ENCODE data around the gene NKPD1.

Gene NKPD1

GRCh38 chr19:45118106-45118505, 42.7 kb downstream of the NKPD1 start:
- H2AFZ ChIP-seq (ENCODE audit: low read depth, low read length): no peak overlapping the region
- H3K9me3 ChIP-seq (ENCODE audit: insufficient read depth, low read length): no peaks in the 10 kb centered on the region

GRCh38 chr19:45117671-45118070, 43.1 kb downstream of the NKPD1 start:
- Histone ChIP-seq H3K27me3 (ENCODE audit: low read depth, low read length) (no peaks in the 10 kb centered on the region), H3K9me3 (ENCODE audit: insufficient read depth, low read length) (no peaks in the 10 kb centered on the region), H3K36me3 (replicated peaks; ENCODE audit: low read depth, low read length) (no peaks in the 10 kb centered on the region), H4K20me1 (ENCODE audit: insufficient read depth, low read length) (peaks cover 76% of the 10 kb centered on the region), H3K4me3 (ENCODE audit: low read length) (no peak overlapping the region), H3K27ac (ENCODE audit: low read length) (no peak overlapping the region), H2AFZ (ENCODE audit: low read depth, low read length) (no peak overlapping the region), H3K4me2 (ENCODE audit: low read length) (no peak overlapping the region), H3K79me2 (ENCODE audit: low read length) (peaks cover 80% of the 10 kb centered on the region), H3K9ac (ENCODE audit: low read length) (no peak overlapping the region), H3K4me1 (ENCODE audit: low read length) (peaks cover 37% of the 10 kb centered on the region)
- no peak for TF ChIP-seq CTCF (IDR thresholded peaks at IDR 0.05; ENCODE audit: low read depth, low read length)
- no peak for TF ChIP-seq EZH2phosphoT487 (IDR thresholded peaks at IDR 0.05; ENCODE audit: low read depth)

More at GRCh38 chr19:45118106-45118505, 42.7 kb downstream of the NKPD1 start:
- Histone ChIP-seq H3K36me3 (replicated peaks; ENCODE audit: low read depth, low read length) (no peaks in the 10 kb centered on the region), H3K4me1 (ENCODE audit: low read length) (peaks cover 37% of the 10 kb centered on the region), H3K4me3 (ENCODE audit: low read length) (no peak overlapping the region), H3K27me3 (ENCODE audit: low read depth, low read length) (no peaks in the 10 kb centered on the region), H3K4me2 (ENCODE audit: low read length) (peak overlapping the region; percentile 9), H3K79me2 (ENCODE audit: low read length) (peaks cover 75% of the 10 kb centered on the region), H3K27ac (ENCODE audit: low read length) (no peak overlapping the region), H3K9ac (ENCODE audit: low read length) (no peak overlapping the region), H4K20me1 (ENCODE audit: insufficient read depth, low read length) (peaks cover 73% of the 10 kb centered on the region)
- TF ChIP-seq EZH2phosphoT487 (IDR thresholded peaks at IDR 0.05; ENCODE audit: low read depth): no peak
- no peak for TF ChIP-seq CTCF (IDR thresholded peaks at IDR 0.05; ENCODE audit: low read depth, low read length)

- Histone ChIP-seq H3K36me3 (replicated peaks; ENCODE audit: low read depth, low read length) (no peaks in the 10 kb centered on the region), H3K9me3 (ENCODE audit: insufficient read depth, low read length) (no peaks in the 10 kb centered on the region), H3K27ac (ENCODE audit: low read length) (no peak overlapping the region), H3K4me2 (ENCODE audit: low read length) (peak overlapping the region; percentile 31; the same call in 1 of the 2 replicates), H2AFZ (ENCODE audit: low read depth, low read length) (no peak overlapping the region), H3K4me1 (ENCODE audit: low read length) (peaks cover 37% of the 10 kb centered on the region), H4K20me1 (ENCODE audit: insufficient read depth, low read length) (peaks cover 76% of the 10 kb centered on the region), H3K4me3 (ENCODE audit: low read length) (no peak overlapping the region), H3K79me2 (ENCODE audit: low read length) (peaks cover 81% of the 10 kb centered on the region), H3K9ac (ENCODE audit: low read length) (no peak overlapping the region), H3K27me3 (ENCODE audit: low read depth, low read length) (no peaks in the 10 kb centered on the region)
- TF ChIP-seq CTCF (IDR thresholded peaks at IDR 0.05; ENCODE audit: low read depth, low read length) (no peak), EZH2phosphoT487 (IDR thresholded peaks at IDR 0.05; ENCODE audit: low read depth) (no peak)
These were observed 43.6 kb downstream of the NKPD1 start for GRCh38 chr19:45117167-45117594.

GRCh38 chr19:45115809-45116615, 44.8 kb downstream of the NKPD1 start:
- Histone ChIP-seq H3K4me3 (ENCODE audit: low read length) (no peak overlapping the region), H3K4me1 (ENCODE audit: low read length) (peaks cover 37% of the 10 kb centered on the region), H3K27me3 (ENCODE audit: low read depth, low read length) (no peaks in the 10 kb centered on the region), H3K79me2 (ENCODE audit: low read length) (peaks cover 79% of the 10 kb centered on the region), H2AFZ (ENCODE audit: low read depth, low read length) (no peak overlapping the region), H3K27ac (ENCODE audit: low read length) (no peak overlapping the region), H3K36me3 (replicated peaks; ENCODE audit: low read depth, low read length) (no peaks in the 10 kb centered on the region), H3K9me3 (ENCODE audit: insufficient read depth, low read length) (no peaks in the 10 kb centered on the region), H3K9ac (ENCODE audit: low read length) (no peak overlapping the region), H3K4me2 (ENCODE audit: low read length) (no peak overlapping the region), H4K20me1 (ENCODE audit: insufficient read depth, low read length) (peaks cover 71% of the 10 kb centered on the region)
- TF ChIP-seq CTCF (IDR thresholded peaks at IDR 0.05; ENCODE audit: low read depth, low read length): no peak

All from OCI-LY3 (cell line).